Body of pancreas (tissue), 4 donors: ENCODE data around the gene HLA-DMB.

Experiments used
- POLR2A ChIP-seq, 3 donors: fragments of 450-650 bp; IDR thresholded peaks; one replicate each; pipeline ENCODE4 v1.6.1; 2016; ENCODE audit warnings: antibody characterized with exemption in 3 of 3, mild to moderate bottlenecking in 2 of 3
- TF ChIP-seq, protein P1 (sequence below), 7 experiments: fragments of 450-650 bp in 4 of 7; fragments of 200-600 bp in 3 of 7; sonication (generic) in 3 of 7; IDR thresholded peaks; one replicate each; pipeline ENCODE4 v1.5.1; 2016 to 2019; ENCODE audit warnings: antibody characterized with exemption in 7 of 7

DNA sequence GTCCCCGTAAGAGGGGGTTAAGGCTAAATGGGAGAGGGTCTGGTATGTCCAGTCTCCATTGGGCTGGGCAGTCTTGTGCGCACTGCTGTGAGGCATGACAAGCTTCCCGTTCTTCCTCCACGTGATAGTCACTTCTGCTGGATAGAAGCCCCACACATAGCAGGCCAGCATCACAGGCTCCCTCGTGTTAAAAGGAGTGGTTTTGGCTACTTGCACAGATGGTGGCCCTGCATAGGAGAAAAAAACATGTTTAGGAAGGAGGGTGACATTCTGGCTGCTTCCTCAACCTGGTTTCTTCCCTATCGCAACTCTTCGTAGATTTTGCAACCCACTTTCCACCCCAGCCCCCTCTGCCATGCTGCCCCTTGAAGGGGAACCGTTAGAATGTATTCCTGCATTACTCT lies 3.6 kb downstream of the HLA-DMB start:
- TF ChIP-seq, protein P1, sequence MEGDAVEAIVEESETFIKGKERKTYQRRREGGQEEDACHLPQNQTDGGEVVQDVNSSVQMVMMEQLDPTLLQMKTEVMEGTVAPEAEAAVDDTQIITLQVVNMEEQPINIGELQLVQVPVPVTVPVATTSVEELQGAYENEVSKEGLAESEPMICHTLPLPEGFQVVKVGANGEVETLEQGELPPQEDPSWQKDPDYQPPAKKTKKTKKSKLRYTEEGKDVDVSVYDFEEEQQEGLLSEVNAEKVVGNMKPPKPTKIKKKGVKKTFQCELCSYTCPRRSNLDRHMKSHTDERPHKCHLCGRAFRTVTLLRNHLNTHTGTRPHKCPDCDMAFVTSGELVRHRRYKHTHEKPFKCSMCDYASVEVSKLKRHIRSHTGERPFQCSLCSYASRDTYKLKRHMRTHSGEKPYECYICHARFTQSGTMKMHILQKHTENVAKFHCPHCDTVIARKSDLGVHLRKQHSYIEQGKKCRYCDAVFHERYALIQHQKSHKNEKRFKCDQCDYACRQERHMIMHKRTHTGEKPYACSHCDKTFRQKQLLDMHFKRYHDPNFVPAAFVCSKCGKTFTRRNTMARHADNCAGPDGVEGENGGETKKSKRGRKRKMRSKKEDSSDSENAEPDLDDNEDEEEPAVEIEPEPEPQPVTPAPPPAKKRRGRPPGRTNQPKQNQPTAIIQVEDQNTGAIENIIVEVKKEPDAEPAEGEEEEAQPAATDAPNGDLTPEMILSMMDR (IDR thresholded peaks at IDR 0.05): no peak
- peak in 1 of 3 donors; percentile 30 for TF ChIP-seq POLR2A (IDR thresholded peaks at IDR 0.05)
